Activated CD4-positive, alpha-beta T cell treated with anti-CD3 and anti-CD28 coated beads for 48 hours (primary cell): ENCODE data around the gene CARNS1.
A peak's percentile ranks its signal among the peaks of the same experiment; 100 is the strongest.

Experiments used
- DNase-seq: peaks from one replicate; pipeline ENCODE4 v3.0.0-alpha.2; 2020

CARNS1 gene

GRCh38 chr11:67468759-67469507 lies 53.5 kb downstream of the CARNS1 start, which contains the start of gene TMEM134:
TSS of gene TMEM134 (minus strand) at chr11:67469251. CDS start at chr11:67469192, 59 bp downstream.
- DNase-seq: peak; percentile 94

GRCh38 chr11:67469508-67469811 lies 54.0 kb downstream of the CARNS1 start:
- DNase-seq: no peak

- DNase-seq: no peak
Measured at GRCh38 chr11:67470337-67471002, 55.0 kb downstream of the CARNS1 start.

DNA sequence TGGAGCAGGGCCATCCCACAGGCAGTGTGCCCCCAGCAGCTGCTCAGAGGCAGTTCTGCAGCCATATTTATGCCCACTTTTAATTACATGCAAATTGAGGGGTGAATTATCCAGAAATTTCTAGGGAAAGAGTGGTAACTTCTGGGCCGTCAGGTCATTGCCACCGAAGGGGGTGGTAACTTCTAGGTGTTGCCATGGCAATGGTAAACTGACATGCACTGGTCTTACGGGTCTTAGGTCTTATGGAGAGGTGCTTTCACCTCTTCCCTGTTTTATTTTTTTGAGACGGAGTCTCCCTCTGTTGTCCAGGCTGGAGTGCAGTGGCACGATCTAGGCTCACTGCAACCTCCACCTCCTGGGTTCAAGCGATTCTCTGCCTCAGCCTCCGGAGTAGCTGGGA lies 57.4 kb downstream of the CARNS1 start:
- DNase-seq: no peak
